HG03432 (cell line): ENCODE measurements around the gene MTA1.

ENCODE experiments used
- ATAC-seq: cut with Tn5 transposase; IDR thresholded peaks from one replicate; pipeline ENCODE4 v1.9.1; 2021; ENCODE audit warnings: mild to moderate bottlenecking, moderate library complexity; ENCODE audit not compliant: unreplicated experiment

MTA1 gene

DNA sequence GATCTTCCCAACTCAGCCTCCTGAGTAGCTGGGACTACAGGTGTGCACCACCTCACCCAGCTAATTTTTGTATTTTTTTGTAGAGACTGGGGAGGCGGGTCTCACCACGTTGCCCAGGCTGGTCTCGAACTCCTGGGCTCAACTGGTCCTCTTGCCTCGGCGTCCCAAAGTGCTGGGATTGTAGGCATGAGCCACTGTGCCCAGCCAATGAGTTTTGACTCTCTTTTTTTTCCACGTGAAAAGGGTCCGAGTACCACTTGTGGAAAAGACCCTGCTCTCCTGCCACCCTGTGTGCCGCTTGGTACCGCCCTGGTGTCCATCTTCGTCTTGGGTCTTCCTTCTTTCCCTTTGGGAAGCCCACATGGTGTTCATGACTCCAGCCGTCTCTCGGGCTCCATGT is 89.0 kb downstream of the MTA1 start:
- ATAC-seq = no peak

DNA sequence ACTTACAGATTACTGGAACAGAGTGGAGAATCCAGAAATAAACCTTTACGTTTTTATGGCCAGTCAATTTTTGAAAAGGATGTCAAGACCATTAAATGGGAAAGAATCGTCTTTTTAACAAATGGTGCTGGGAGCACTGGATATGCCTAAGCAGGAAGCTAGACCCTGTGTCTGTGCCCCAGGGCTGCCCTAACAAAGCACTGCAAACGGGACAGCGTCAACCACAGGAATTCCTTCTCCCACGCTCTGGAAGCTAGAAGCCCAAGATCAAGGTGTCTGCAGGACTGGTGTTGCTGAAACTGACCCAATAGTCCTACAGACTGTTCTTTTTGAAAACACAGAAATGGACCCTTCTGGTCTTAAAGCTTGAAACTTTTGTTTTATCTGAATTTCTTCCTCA is 97.5 kb downstream of the MTA1 start:
- no peak for ATAC-seq

DNA sequence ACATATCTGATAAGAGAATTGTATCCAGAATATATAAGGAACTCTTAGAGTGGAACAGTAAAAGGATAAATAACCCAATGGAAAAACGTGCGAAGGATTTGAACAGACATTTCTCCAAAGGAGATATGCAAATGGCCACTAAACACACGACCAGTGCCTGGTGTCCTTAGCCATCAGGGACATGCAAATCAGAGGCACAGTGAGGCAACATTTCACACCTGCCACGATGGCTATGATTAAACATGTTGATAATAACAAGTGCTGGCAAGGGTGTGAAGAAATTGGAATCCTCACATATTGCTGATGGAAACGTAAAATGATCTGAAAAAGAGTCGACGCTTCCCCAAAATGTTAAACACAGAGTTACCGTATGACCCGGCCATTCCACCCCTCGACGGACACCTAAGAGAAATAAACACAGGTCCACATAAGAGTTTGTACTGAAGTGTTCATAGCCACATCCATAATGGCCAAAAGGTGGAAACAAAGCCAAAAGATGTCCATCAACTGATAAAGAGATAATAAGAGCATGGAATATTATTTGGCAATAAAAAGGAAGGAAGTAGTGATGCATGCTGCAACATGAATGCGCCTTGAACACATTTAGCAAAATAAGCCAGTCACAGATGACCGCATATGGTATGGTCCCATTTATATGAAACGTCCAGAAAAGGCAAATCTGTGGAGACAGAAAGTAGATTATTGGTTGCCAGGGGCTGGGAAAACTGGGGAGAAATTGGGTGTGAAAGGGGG is 100.5 kb downstream of the MTA1 start:
- ATAC-seq = no peak
